ENCODE results near the gene PAN3. TPM values are rescaled to one million over a fixed set of nuclear protein-coding genes. Genes with fewer than 3 reads are reported as not detected.

The PAN3 gene
- total and polyA plus RNA-seq, 8 donors = 12.4 to 26.4 (median 16.3) TPM

GRCh38 chr13:28324181-28324789 lies 185.9 kb downstream of the PAN3 start:
- WGBS, 2 donors = 19 to 23% methylated on average over 4 of the region's 4 CpGs
- peak; percentile 33 to 67 (median 54) for TF ChIP-seq CTCF (IDR thresholded peaks at IDR 0.05)
- no peaks in the 10 kb centered on the region for H3K9me3 ChIP-seq
- ATAC-seq (peak in 3 of 4 donors; percentile 81 to 89 (median 87)), FAIRE-seq (no peak), DNase-seq (peak in 4 of 6 donors; percentile 22 to 55 (median 42))
- no peak overlapping the region for H3K4me3 ChIP-seq
- no peaks in the 10 kb centered on the region for H3K36me3 ChIP-seq
- H3K27ac ChIP-seq = no peak overlapping the region
- H3K4me1 ChIP-seq = no peaks in the 10 kb centered on the region
- intact Hi-C loops (cut with DNase I) = loop anchor here in 1 of 3 donors (5.0 to 10.0 kb wide), 2 partner anchors 311 to 473 kb away; no protein-coding TSS in a partner anchor
- no peaks in the 10 kb centered on the region for H3K27me3 ChIP-seq

GRCh38 chr13:28325022-28325421 lies 186.7 kb downstream of the PAN3 start:
- 58 to 60% methylated on average over 2 of the region's 2 CpGs for WGBS, 2 donors
- intact Hi-C loops (cut with DNase I) = loop anchor here in 1 of 3 donors (10.0 kb wide), 1 partner anchor 310 kb away; no protein-coding TSS in a partner anchor

GRCh38 chr13:28326056-28326455 lies 187.7 kb downstream of the PAN3 start:
- no peak overlapping the region for H3K27ac ChIP-seq
- intact Hi-C loops (cut with DNase I) = loop anchor here in 1 of 3 donors (10.0 kb wide), 1 partner anchor 309 kb away; no protein-coding TSS in a partner anchor
- FAIRE-seq = no peak

More at GRCh38 chr13:28325022-28325421, 186.7 kb downstream of the PAN3 start:
- TF ChIP-seq CTCF (IDR thresholded peaks at IDR 0.05) = no peak
- no peak for ATAC-seq
- no peaks in the 10 kb centered on the region for H3K36me3 ChIP-seq
- no peaks in the 10 kb centered on the region for H3K27me3 ChIP-seq
- no peaks in the 10 kb centered on the region for H3K4me1 ChIP-seq
- no peak overlapping the region for H3K27ac ChIP-seq
- H3K4me3 ChIP-seq = no peak overlapping the region
- FAIRE-seq = no peak
- no peaks in the 10 kb centered on the region for H3K9me3 ChIP-seq
- no peak for DNase-seq

GRCh38 chr13:28327373-28328270 lies 189.3 kb downstream of the PAN3 start:
- Histone ChIP-seq H3K27me3 (no peaks in the 10 kb centered on the region), H3K9me3 (no peaks in the 10 kb centered on the region), H3K36me3 (no peaks in the 10 kb centered on the region), H3K27ac (no peak overlapping the region), H3K4me3 (no peak overlapping the region), H3K4me1 (no peaks in the 10 kb centered on the region)
- 78 to 84% methylated on average over 14 of the region's 14 CpGs for WGBS, 2 donors
- FAIRE-seq = no peak
- no peak for DNase-seq
- TF ChIP-seq CTCF (IDR thresholded peaks at IDR 0.05) = no peak
- ATAC-seq = no peak
- intact Hi-C loops (cut with DNase I) = loop anchor here in 1 of 3 donors (10.0 kb wide), 1 partner anchor 307 kb away; no protein-coding TSS in a partner anchor

More at GRCh38 chr13:28326056-28326455, 187.7 kb downstream of the PAN3 start:
- 58 to 62% methylated on average over 2 of the region's 2 CpGs for WGBS, 2 donors
- H3K27me3 ChIP-seq = no peaks in the 10 kb centered on the region
- no peak for ATAC-seq
- no peaks in the 10 kb centered on the region for H3K9me3 ChIP-seq
- DNase-seq = no peak
- H3K4me1 ChIP-seq = no peaks in the 10 kb centered on the region
- TF ChIP-seq CTCF (IDR thresholded peaks at IDR 0.05) = no peak
- H3K36me3 ChIP-seq = no peaks in the 10 kb centered on the region
- H3K4me3 ChIP-seq = no peak overlapping the region
